Measurements from ENCODE around the gene STX12.
"Not testable (repeated sequence)": the region's sequence is repeated elsewhere in the genome, so short reads cannot be mapped to it uniquely, and the experiment has no call there.

Gene STX12

GRCh38 chr1:27804791-27805190 is 31.8 kb downstream of the STX12 start:
- ChIA-PET POLR2A (no interaction called here), CTCF (no interaction called here)
- TF ChIP-seq CTCF (IDR thresholded peaks at IDR 0.05; ENCODE audit: control extremely low read depth, extremely low read depth, low read depth, missing control alignments): no peak
- DNase-seq (ENCODE audit: extremely low spot score): no peak

- POLR2A ChIA-PET: no interaction called here
- CTCF ChIA-PET: interaction anchor here (1.0 kb wide), 1 partner anchor 8 kb away, joined by 3 read pairs; no protein-coding TSS in a partner anchor
- DNase-seq (ENCODE audit: extremely low spot score): no peak
- no peak for TF ChIP-seq CTCF (IDR thresholded peaks at IDR 0.05; ENCODE audit: control extremely low read depth, extremely low read depth, low read depth, missing control alignments)
These were observed 33.7 kb downstream of the STX12 start for GRCh38 chr1:27806758-27807157.

GRCh38 chr1:27807385-27807784 is 34.4 kb downstream of the STX12 start:
- ChIA-PET CTCF (no interaction called here), POLR2A (no interaction called here)
- no peak for TF ChIP-seq CTCF (IDR thresholded peaks at IDR 0.05; ENCODE audit: control extremely low read depth, extremely low read depth, low read depth, missing control alignments)
- DNase-seq (ENCODE audit: extremely low spot score): no peak

GRCh38 chr1:27808131-27808530 is 35.1 kb downstream of the STX12 start:
- CTCF ChIA-PET; DNase-seq (ENCODE audit: extremely low spot score); POLR2A ChIA-PET: not testable (repeated sequence)

- no peak for DNase-seq (ENCODE audit: extremely low spot score)
- TF ChIP-seq CTCF (IDR thresholded peaks at IDR 0.05; ENCODE audit: control extremely low read depth, extremely low read depth, low read depth, missing control alignments): no peak
- CTCF ChIA-PET: interaction anchor here (1.1 to 1.2 kb wide), 3 partner anchors 9 to 48 kb away, joined by 3 to 4 read pairs (median 3); no protein-coding TSS in a partner anchor
- POLR2A ChIA-PET: no interaction called here
These were observed 36.9 kb downstream of the STX12 start for GRCh38 chr1:27809883-27810282.

GRCh38 chr1:27811741-27812500 is 38.9 kb downstream of the STX12 start:
- ChIA-PET POLR2A (no interaction called here), CTCF (no interaction called here)
- no peak for TF ChIP-seq CTCF (IDR thresholded peaks at IDR 0.05; ENCODE audit: control extremely low read depth, extremely low read depth, low read depth, missing control alignments)

GRCh38 chr1:27816921-27817630 is 44.1 kb downstream of the STX12 start:
- no peak for DNase-seq (ENCODE audit: extremely low spot score)
- CTCF ChIA-PET: interaction anchor here (1.1 to 2.0 kb wide), 2 partner anchors 19 to 431 kb away, joined by 3 to 4 read pairs; no protein-coding TSS in a partner anchor
- TF ChIP-seq CTCF (IDR thresholded peaks at IDR 0.05; ENCODE audit: control extremely low read depth, extremely low read depth, low read depth, missing control alignments): no peak
- POLR2A ChIA-PET: no interaction called here

More at GRCh38 chr1:27811741-27812500, 38.9 kb downstream of the STX12 start:
- no peak for DNase-seq (ENCODE audit: extremely low spot score)
